Endothelial cell (in vitro differentiated cells): ENCODE results near the gene PCNX2. TPM values are rescaled to one million over a fixed set of nuclear protein-coding genes. Genes with fewer than 3 reads are reported as not detected.
"Not testable (repeated sequence)": the region's sequence is repeated elsewhere in the genome, so short reads cannot be mapped to it uniquely, and the experiment has no call there.

Experiments
- DNase-seq: peaks from one replicate; pipeline ENCODE4 v3.0.0; 2021; ENCODE audit warnings: low spot score
- H3K27ac Mint-ChIP-seq: one replicate; pipeline ENCODE4 v1.8.0; 2021; ENCODE audit warnings: mixed read lengths, inconsistent platforms; ENCODE audit not compliant: unreplicated experiment
- H3K27me3 Mint-ChIP-seq: one replicate; pipeline ENCODE4 v1.8.0; 2021; ENCODE audit warnings: mild to moderate bottlenecking, moderate library complexity, mixed read lengths, inconsistent platforms; ENCODE audit not compliant: unreplicated experiment
- H3K36me3 Mint-ChIP-seq: one replicate; pipeline ENCODE4 v1.8.0; 2021; ENCODE audit warnings: mild to moderate bottlenecking, low read depth, mixed read lengths, inconsistent platforms; ENCODE audit not compliant: unreplicated experiment
- H3K4me1 Mint-ChIP-seq: one replicate; pipeline ENCODE4 v1.8.0; 2021; ENCODE audit warnings: mild to moderate bottlenecking, mixed read lengths, inconsistent platforms; ENCODE audit not compliant: unreplicated experiment
- H3K4me3 Mint-ChIP-seq: one replicate; pipeline ENCODE4 v1.8.0; 2021; ENCODE audit warnings: mild to moderate bottlenecking, mixed read lengths, inconsistent platforms; ENCODE audit not compliant: unreplicated experiment
- H3K9me3 Mint-ChIP-seq: one replicate; pipeline ENCODE4 v1.8.0; 2021; ENCODE audit warnings: mixed read lengths, inconsistent platforms; ENCODE audit not compliant: unreplicated experiment
- total RNA-seq: library from RNA; stranded (reverse); fragmentation: NEBNext Ultra II Directional; extraction: Animal tissue kit (Norgen Biotek cat#: 25700); gene quantifications from one replicate; pipeline ENCODE4 v1.2.1, GENCODE V29; 2021; ENCODE audit not compliant: unreplicated experiment
- TF ChIP-seq, protein P1 (sequence below): fragments of 200-600 bp; sonication (generic); IDR thresholded peaks from one replicate; pipeline ENCODE4 v1.5.0; 2021; ENCODE audit warnings: antibody characterized with exemption; ENCODE audit not compliant: unreplicated experiment

Gene PCNX2
- total RNA-seq, 1 donor from 2014 or later, result 24.0 TPM

DNA sequence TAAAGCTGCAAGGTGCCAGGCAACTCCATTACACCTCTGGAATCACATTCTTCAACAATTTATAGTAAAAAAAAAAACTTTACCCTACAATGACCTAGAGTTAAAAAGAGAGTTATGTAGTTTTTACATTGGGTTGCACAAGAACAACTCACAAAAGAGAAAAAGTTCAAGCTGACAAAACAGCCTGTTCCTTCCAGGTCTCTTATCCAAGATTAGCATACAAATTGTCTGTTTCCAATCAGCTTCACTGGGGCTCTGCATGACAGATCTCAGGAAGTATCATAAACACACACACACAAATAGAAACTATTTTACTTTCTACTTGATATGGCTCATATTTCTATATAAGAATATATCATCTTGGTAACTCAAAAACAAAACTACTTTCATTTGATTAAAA, 154.6 kb downstream of the PCNX2 start:
- Mint-ChIP-seq H3K4me1 (no peaks in the 10 kb centered on the region), H3K27ac (no peak overlapping the region), H3K27me3 (no peaks in the 10 kb centered on the region), H3K9me3 (no peaks in the 10 kb centered on the region), H3K4me3 (no peak overlapping the region), H3K36me3 (no peaks in the 10 kb centered on the region)
- DNase-seq, result no peak
- TF ChIP-seq, protein P1, sequence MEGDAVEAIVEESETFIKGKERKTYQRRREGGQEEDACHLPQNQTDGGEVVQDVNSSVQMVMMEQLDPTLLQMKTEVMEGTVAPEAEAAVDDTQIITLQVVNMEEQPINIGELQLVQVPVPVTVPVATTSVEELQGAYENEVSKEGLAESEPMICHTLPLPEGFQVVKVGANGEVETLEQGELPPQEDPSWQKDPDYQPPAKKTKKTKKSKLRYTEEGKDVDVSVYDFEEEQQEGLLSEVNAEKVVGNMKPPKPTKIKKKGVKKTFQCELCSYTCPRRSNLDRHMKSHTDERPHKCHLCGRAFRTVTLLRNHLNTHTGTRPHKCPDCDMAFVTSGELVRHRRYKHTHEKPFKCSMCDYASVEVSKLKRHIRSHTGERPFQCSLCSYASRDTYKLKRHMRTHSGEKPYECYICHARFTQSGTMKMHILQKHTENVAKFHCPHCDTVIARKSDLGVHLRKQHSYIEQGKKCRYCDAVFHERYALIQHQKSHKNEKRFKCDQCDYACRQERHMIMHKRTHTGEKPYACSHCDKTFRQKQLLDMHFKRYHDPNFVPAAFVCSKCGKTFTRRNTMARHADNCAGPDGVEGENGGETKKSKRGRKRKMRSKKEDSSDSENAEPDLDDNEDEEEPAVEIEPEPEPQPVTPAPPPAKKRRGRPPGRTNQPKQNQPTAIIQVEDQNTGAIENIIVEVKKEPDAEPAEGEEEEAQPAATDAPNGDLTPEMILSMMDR, result no peak

DNA sequence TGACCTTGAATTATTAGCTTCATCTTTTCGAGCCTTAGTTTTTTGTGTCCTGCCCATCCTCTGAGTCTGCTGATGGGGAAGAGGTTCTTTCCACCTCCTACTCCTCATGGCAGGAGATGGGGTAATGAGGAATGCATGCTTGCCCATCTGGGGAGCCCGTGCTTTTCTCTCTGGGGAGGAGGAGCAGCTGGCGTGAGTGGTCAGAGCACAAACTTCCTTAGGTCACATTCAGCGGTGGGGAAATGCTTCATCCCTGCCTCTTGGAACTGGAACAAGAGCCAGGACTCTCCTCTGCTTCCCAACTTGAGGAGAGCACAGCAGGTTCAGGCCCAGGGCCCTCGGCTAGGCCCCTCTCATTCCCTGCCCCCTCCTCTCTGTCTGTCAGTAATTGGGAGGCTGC, 155.0 kb downstream of the PCNX2 start:
- H3K4me1 Mint-ChIP-seq, result no peaks in the 10 kb centered on the region

DNA sequence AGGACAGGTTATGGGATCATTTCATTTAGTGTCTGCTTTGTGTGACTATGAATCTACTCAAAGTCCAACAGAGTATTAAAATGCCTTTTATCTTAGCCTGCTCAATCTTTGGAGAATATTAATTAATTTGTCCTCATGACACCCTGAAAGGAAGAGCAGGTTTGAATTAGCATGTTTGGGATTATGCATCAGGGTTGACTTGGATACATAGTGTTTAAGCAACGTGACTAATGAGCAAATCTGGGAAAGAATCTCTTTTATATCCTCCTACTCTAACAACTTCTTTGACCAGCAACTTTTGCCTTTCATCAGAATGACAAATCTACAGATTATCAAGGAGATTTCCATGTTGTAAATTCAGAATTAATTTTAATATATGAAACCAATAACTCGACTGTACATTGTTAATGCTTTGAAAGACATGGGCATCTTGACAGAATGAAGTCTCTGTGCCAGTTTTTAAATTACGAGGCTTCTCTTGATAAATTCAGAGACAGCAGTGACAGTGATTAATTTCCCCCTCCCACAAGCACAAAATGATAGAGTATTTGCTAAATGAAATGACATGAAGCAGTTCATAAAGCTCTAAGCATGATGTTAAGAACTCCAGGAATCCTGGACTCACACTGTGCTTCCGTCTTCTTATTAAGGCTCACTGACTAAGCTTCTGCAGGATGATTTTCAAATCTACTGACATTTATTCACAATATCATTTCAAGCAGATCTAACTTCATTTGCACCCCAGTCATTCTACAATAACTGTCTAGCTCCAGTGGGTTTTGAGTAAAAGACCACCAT, 156.5 kb downstream of the PCNX2 start:
- H3K36me3 Mint-ChIP-seq, result no peaks in the 10 kb centered on the region
- H3K27me3 Mint-ChIP-seq, result no peaks in the 10 kb centered on the region
- H3K9me3 Mint-ChIP-seq, result no peaks in the 10 kb centered on the region
- TF ChIP-seq, protein P1, result no peak
- H3K4me1 Mint-ChIP-seq, result peaks cover 5% of the 10 kb centered on the region
- H3K27ac Mint-ChIP-seq, result no peak overlapping the region
- DNase-seq, result no peak
- H3K4me3 Mint-ChIP-seq, result no peak overlapping the region

More for the DNA sequence above, 155.0 kb downstream of the PCNX2 start:
- Mint-ChIP-seq H3K27ac (no peak overlapping the region), H3K9me3 (no peaks in the 10 kb centered on the region), H3K27me3 (no peaks in the 10 kb centered on the region), H3K36me3 (no peaks in the 10 kb centered on the region), H3K4me3 (no peak overlapping the region)
- no peak for DNase-seq
- TF ChIP-seq, protein P1, result no peak

DNA sequence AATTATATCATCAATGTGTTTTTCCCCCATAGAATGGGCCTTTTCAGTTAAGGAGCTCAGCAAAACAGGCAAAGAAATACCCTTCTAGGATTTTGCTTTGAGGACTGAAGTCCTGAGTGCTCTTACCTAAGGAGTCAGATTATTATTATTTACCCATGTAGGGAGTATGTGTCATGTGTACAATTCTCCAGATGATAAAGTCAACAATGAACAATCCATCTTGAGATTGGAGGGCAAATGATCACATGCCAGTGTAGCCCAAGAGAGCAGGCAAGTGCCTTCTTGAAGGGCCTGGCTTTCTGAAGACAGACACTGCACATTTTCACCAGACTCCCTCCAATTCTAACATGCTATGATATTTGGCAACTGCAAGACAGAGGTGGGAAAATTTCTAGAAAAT, 159.7 kb downstream of the PCNX2 start:
- H3K4me3 Mint-ChIP-seq, result no peak overlapping the region
- peaks cover 22% of the 10 kb centered on the region for H3K4me1 Mint-ChIP-seq
- no peaks in the 10 kb centered on the region for H3K27me3 Mint-ChIP-seq
- DNase-seq, result no peak
- H3K27ac Mint-ChIP-seq, result no peak overlapping the region
- H3K36me3 Mint-ChIP-seq, result peaks cover 11% of the 10 kb centered on the region
- TF ChIP-seq, protein P1, result no peak
- no peaks in the 10 kb centered on the region for H3K9me3 Mint-ChIP-seq

DNA sequence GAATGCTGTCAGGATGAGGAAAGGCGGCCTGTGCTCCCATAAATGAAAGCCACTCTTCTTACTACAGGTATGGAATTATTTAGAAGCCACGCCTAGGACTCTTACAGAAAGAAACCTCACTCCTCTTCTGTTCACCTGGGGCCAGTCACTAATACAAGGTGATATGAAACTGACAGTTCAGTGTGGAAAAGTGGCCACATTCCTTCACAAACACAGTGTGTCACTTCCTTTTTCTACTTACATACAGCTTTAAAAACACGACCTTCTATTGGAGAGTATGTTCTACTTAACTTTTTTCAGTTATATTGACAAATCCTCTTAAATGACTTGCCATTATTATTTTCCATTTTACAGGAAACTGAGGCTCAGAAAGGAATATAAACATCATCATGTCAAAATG, 163.1 kb downstream of the PCNX2 start:
- Mint-ChIP-seq H3K9me3 (no peaks in the 10 kb centered on the region), H3K36me3 (peaks cover 24% of the 10 kb centered on the region), H3K4me1 (peaks cover 24% of the 10 kb centered on the region), H3K27ac (no peak overlapping the region), H3K4me3 (no peak overlapping the region), H3K27me3 (peaks cover 2% of the 10 kb centered on the region)
- TF ChIP-seq, protein P1, result no peak
- no peak for DNase-seq

DNA sequence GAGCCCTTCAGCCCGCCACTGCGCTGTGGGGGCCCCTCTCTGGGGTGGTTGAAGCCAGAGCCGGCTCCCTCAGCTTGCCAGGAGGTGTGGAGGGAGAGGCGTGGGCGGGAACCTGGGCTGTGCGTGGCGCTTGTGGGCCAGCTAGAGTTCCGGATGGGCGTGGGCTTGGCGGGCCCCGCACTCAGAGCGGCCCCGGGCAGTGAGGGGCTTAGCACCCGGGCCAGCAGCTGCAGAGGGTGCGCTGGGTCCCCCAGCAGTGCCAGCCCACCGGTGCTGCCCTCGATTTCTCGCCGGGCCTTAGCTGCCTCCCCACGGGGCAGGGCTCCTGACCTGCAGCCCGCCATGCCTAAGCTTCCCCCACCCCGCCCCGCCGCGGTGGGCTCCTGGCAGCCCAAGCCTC, 166.5 kb downstream of the PCNX2 start:
- not testable (repeated sequence) for H3K27ac Mint-ChIP-seq, H3K9me3 Mint-ChIP-seq, H3K4me3 Mint-ChIP-seq, DNase-seq, H3K27me3 Mint-ChIP-seq
- peaks cover 22% of the 10 kb centered on the region for H3K4me1 Mint-ChIP-seq
- peaks cover 24% of the 10 kb centered on the region for H3K36me3 Mint-ChIP-seq
